MM.1S (cell line): Measurements from ENCODE around the gene RYR2.

ENCODE experiments used
- EZH2 ChIP-seq: fragments of 300-600 bp; sonication (generic); optimal IDR thresholded peaks from 2 replicates; pipeline ENCODE3; 2017; ENCODE audit warnings: low read depth, mild to moderate bottlenecking, antibody characterized with exemption, low read length, mixed read lengths
- EZH2phosphoT487 ChIP-seq: fragments of 300-600 bp; sonication (generic); IDR thresholded peaks from 2 replicates; pipeline ENCODE4 v1.6.1; 2018; ENCODE audit warnings: antibody characterized with exemption, low read length
- TF ChIP-seq, protein P1 (sequence below): fragments of 300-600 bp; sonication (generic); IDR thresholded peaks from 2 replicates; pipeline ENCODE4 v1.5.1; 2016; ENCODE audit warnings: antibody characterized with exemption, low read length, mixed read lengths

- TF ChIP-seq EZH2, result no peak
- TF ChIP-seq, protein P1, sequence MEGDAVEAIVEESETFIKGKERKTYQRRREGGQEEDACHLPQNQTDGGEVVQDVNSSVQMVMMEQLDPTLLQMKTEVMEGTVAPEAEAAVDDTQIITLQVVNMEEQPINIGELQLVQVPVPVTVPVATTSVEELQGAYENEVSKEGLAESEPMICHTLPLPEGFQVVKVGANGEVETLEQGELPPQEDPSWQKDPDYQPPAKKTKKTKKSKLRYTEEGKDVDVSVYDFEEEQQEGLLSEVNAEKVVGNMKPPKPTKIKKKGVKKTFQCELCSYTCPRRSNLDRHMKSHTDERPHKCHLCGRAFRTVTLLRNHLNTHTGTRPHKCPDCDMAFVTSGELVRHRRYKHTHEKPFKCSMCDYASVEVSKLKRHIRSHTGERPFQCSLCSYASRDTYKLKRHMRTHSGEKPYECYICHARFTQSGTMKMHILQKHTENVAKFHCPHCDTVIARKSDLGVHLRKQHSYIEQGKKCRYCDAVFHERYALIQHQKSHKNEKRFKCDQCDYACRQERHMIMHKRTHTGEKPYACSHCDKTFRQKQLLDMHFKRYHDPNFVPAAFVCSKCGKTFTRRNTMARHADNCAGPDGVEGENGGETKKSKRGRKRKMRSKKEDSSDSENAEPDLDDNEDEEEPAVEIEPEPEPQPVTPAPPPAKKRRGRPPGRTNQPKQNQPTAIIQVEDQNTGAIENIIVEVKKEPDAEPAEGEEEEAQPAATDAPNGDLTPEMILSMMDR, result no peak
- TF ChIP-seq EZH2phosphoT487, result no peak
These were observed 276.8 kb downstream of the RYR2 start for GRCh38 chr1:237318748-237319147.
